ENCODE data around the gene PARP1.

GRCh38 chr1:226422478-226422877, 14.6 kb upstream of the PARP1 start:
- TF ChIP-seq CTCF (IDR thresholded peaks at IDR 0.05) (no peak), REST (IDR thresholded peaks at IDR 0.05; ENCODE audit: insufficient read depth in 1 of 2, low read depth in 2 of 2, low read length in 1 of 2) (no peak), POLR2AphosphoS5 (IDR thresholded peaks at IDR 0.05; ENCODE audit: low read depth, low read length) (no peak), SIN3A (IDR thresholded peaks at IDR 0.05; ENCODE audit: borderline replicate concordance, insufficient read depth, low read depth, low read length) (no peak)
